Body of pancreas (tissue), 4 donors: ENCODE data around the gene DYNLT2. TPM values are rescaled to one million over a fixed set of nuclear protein-coding genes. Genes with fewer than 3 reads are reported as not detected.

Experiments
- ATAC-seq: fragments of 150-250 bp; one replicate; pipeline ENCODE4 v1.9.1; 2016
- DNase-seq, 4 donors: peaks; one replicate each; pipeline ENCODE4 v3.0.0-alpha.2; 2019
- H3K27ac ChIP-seq, 4 donors: fragments of 200-600 bp; sonication (generic); 1 replicate in 3 of 4; 2 replicates in 1 of 4; pipeline versions ENCODE4 v1.5.1 to v1.6.1; 2016 to 2019; ENCODE audit warnings: mild to moderate bottlenecking in 1 of 4, mixed read lengths in 1 of 4, moderate library complexity in 1 of 4
- H3K27me3 ChIP-seq, 2 donors: fragments of 200-600 bp; sonication (generic); one replicate each; pipeline ENCODE4 v1.6.0; 2016; ENCODE audit warnings: mild to moderate bottlenecking in 1 of 2
- H3K36me3 ChIP-seq, 2 donors: fragments of 200-600 bp; sonication (generic); replicated peaks in 1 of 2; 2 replicates each; pipeline ENCODE4 v1.5.1; 2016; ENCODE audit warnings: low read depth in 2 of 2; ENCODE audit not compliant: insufficient read depth in 1 of 2
- H3K4me1 ChIP-seq: fragments of 200-600 bp; sonication (generic); one replicate; pipeline ENCODE4 v1.6.0; 2016
- H3K4me3 ChIP-seq, 2 donors: fragments of 200-600 bp; sonication (generic); 1 replicate in 1 of 2; 2 replicates in 1 of 2; pipeline ENCODE4 v1.5.1; 2016 to 2019
- H3K9me3 ChIP-seq, 3 donors: fragments of 200-600 bp; sonication (generic); 1 replicate in 2 of 3; 2 replicates in 1 of 3; pipeline ENCODE4 v1.5.1; 2016
- CTCF ChIP-seq, 7 experiments: fragments of 450-650 bp in 4 of 7; fragments of 200-600 bp in 3 of 7; sonication (generic) in 3 of 7; IDR thresholded peaks; one replicate each; pipeline ENCODE4 v1.5.1; 2016 to 2019; ENCODE audit warnings: antibody characterized with exemption in 7 of 7
- POLR2A ChIP-seq, 3 donors: fragments of 450-650 bp; IDR thresholded peaks; one replicate each; pipeline ENCODE4 v1.6.1; 2016; ENCODE audit warnings: antibody characterized with exemption in 3 of 3, mild to moderate bottlenecking in 2 of 3
- WGBS, 2 donors: methylation state at CpG; one replicate each; pipeline ENCODE4 v1.1.5; 2017; 5-methylcytosine and 5-hydroxymethylcytosine counted together
- intact Hi-C: fragments of 100-400 bp; cut with DNase I; formaldehyde crosslinking; loops from one replicate; pipeline ENCODE4 v1.15.1; 2023
- total RNA-seq, 2 donors: library from RNA; depleted of rRNA; stranded (reverse); fragments of >200 nt; gene quantifications; one replicate each; pipeline ENCODE4 v1.1.0, GENCODE V29; 2016

Gene DYNLT2
- total RNA-seq, 2 donors from 2014 or later = 1.3 to 3.6 TPM

DNA sequence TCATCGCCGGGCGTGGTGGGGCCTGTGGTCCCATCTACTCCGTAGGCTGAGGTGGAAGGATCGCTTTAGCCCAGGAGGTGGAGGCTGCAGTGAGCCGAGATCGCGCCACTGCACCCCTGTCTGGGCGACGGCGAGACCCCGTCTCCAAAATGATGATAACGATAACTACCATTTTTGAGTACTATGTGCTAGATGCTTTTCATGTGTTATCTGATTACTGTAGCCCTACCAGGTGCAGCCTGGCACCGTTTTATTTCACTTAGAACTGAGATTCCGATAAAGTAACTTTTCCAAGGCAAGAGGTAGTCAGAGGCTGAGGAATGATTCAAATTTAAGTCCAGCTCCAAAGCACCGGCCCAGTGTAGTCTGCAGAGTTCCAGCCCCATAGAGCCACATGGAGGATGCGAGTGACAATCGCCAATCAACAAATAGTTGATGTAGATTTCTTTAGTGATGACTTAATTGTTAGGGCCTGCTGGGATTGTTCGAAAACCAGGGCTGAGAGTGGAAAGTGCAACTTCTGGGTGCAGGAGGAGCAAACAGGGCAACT is 777 bp upstream of the DYNLT2 start:
- peak overlapping the region; percentile 54 to 75 for H3K4me3 ChIP-seq
- TF ChIP-seq CTCF (IDR thresholded peaks at IDR 0.05) (no peak), POLR2A (IDR thresholded peaks at IDR 0.05) (no peak)
- no peak for DNase-seq
- peak overlapping the region; percentile 92 to 99 (median 94) for H3K27ac ChIP-seq
- intact Hi-C loops = no loop called here
- H3K4me1 ChIP-seq = peaks cover 21% of the 10 kb centered on the region
- 3 to 4% methylated on average over 17 to 19 of the region's 19 CpGs for WGBS, 2 donors
- ATAC-seq = no peak
- no peaks in the 10 kb centered on the region for H3K27me3 ChIP-seq
- no peaks in the 10 kb centered on the region for H3K9me3 ChIP-seq
- H3K36me3 ChIP-seq = peaks cover 0 to 2% of the 10 kb centered on the region in 2 donors

- TF ChIP-seq CTCF (IDR thresholded peaks at IDR 0.05) = no peak
- TF ChIP-seq POLR2A (IDR thresholded peaks at IDR 0.05) = no peak
- Histone ChIP-seq H3K27ac (no peak overlapping the region), H3K36me3 (no peaks in the 10 kb centered on the region), H3K4me3 (no peak overlapping the region), H3K27me3 (no peaks in the 10 kb centered on the region), H3K9me3 (no peaks in the 10 kb centered on the region), H3K4me1 (peaks cover 11% of the 10 kb centered on the region)
- no peak for ATAC-seq
- intact Hi-C loops = no loop called here
- 87 to 88% methylated on average over 1 of the region's 1 CpG for WGBS, 2 donors
- DNase-seq = no peak
Observed at GRCh38 chr6:169746556-169746955, 4.8 kb downstream of the DYNLT2 start.

- H3K4me1 ChIP-seq = peaks cover 6% of the 10 kb centered on the region
- H3K27ac ChIP-seq = no peak overlapping the region
- no peak for ATAC-seq
- H3K9me3 ChIP-seq = no peaks in the 10 kb centered on the region
- 82 to 89% methylated on average over 3 of the region's 3 CpGs for WGBS, 2 donors
- no peaks in the 10 kb centered on the region for H3K27me3 ChIP-seq
- H3K4me3 ChIP-seq = no peak overlapping the region
- no peaks in the 10 kb centered on the region for H3K36me3 ChIP-seq
- TF ChIP-seq POLR2A (IDR thresholded peaks at IDR 0.05) (no peak), CTCF (IDR thresholded peaks at IDR 0.05) (no peak)
- intact Hi-C loops = no loop called here
- DNase-seq = no peak
Observed at GRCh38 chr6:169745405-169745804, 6.0 kb downstream of the DYNLT2 start.

DNA sequence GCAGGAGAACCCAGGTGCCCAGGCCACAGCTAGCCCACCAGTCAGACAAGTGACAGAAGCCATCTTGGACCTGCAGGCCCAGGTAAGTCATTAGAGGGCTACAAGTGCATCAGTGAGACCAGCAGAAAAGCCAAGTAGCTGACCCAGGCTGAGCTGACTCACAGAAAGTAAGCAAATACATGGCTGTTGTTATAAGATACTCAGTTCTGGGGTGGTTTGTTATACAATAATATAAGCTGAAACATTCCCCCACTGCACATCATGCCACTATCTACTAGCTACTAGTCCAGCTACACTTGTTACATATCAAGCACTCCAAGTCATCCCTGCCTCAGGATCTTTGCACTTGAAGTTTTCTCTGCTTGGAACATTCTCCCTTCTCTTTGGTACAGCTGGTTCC is 10.0 kb downstream of the DYNLT2 start:
- TF ChIP-seq CTCF (IDR thresholded peaks at IDR 0.05) (no peak), POLR2A (IDR thresholded peaks at IDR 0.05) (no peak)
- DNase-seq = no peak
- H3K27ac ChIP-seq = no peak overlapping the region
- no peaks in the 10 kb centered on the region for H3K36me3 ChIP-seq
- no peaks in the 10 kb centered on the region for H3K9me3 ChIP-seq
- H3K4me3 ChIP-seq = no peak overlapping the region
- intact Hi-C loops = no loop called here
- no peaks in the 10 kb centered on the region for H3K27me3 ChIP-seq
- no peaks in the 10 kb centered on the region for H3K4me1 ChIP-seq
- ATAC-seq = no peak

DNA sequence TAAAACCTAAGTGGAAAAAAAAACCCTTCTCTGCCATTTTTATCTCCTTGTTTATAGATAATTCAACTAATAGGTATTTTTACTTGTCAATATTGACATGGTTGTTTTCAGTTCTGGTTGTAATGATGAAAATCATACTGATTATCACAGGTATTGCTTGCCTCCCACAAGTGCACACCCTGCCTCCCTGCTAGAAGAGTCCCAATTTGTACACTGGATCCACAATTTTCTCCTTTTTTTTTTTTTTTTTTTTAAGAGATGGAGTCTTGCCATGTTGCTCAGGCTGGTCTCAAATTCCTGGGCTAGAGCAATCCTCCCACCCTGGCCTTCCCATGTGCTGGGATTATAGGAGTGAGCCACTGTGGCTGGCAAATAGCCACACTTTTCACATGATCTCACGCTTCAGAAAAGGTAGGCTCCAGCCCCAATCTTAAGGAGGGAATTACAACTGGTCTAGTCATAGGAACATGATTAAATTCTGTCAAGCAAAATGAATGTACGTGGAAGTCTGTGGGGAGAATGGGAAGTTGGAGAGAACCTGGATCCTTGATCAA is 12.3 kb downstream of the DYNLT2 start:
- WGBS, 2 donors = 82 to 88% methylated on average over 2 of the region's 2 CpGs
- Histone ChIP-seq H3K27me3 (no peaks in the 10 kb centered on the region), H3K27ac (no peak overlapping the region), H3K4me1 (no peaks in the 10 kb centered on the region), H3K4me3 (no peak overlapping the region), H3K9me3 (no peaks in the 10 kb centered on the region), H3K36me3 (no peaks in the 10 kb centered on the region)
- TF ChIP-seq POLR2A (IDR thresholded peaks at IDR 0.05) (no peak), CTCF (IDR thresholded peaks at IDR 0.05) (no peak)
- no peak for DNase-seq
- intact Hi-C loops = no loop called here
- ATAC-seq = no peak
